Prostate gland (tissue), 2 donors: ENCODE results near the gene KCNMB1.

Experiments
- POLR2A ChIP-seq: fragments of 450-650 bp; IDR thresholded peaks from one replicate; pipeline ENCODE4 v1.6.1; 2016; ENCODE audit warnings: antibody characterized with exemption, mild to moderate bottlenecking
- TF ChIP-seq, protein P1 (sequence below), 4 experiments: fragments of 200-600 bp in 2 of 4; fragments of 450-650 bp in 2 of 4; sonication (generic) in 2 of 4; IDR thresholded peaks; 1 replicate in 3 of 4; 2 replicates in 1 of 4; pipeline ENCODE4 v1.5.1; 2016 to 2019; ENCODE audit warnings: antibody characterized with exemption in 4 of 4, mild to moderate bottlenecking in 2 of 4, moderate library complexity in 2 of 4

DNA sequence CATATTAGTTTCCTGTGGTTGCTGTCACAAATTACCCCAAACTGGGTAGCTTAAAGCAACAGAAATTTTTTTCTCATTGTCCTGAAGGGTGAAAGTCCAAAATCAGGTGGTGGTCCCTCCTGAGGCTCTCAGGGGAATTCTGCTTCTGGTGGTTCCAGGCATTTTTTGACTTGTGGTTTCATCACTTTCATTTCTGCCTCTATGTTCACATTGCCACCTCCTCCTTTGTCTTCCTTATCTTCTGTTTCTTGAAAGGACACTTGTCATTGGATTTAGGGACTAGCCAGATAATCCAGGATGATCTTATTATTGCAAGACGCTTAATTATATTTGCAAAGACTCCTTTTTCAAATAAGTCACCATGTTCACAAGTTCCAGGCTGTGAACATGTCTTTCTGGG lies 43.2 kb downstream of the KCNMB1 start:
- TF ChIP-seq, protein P1, sequence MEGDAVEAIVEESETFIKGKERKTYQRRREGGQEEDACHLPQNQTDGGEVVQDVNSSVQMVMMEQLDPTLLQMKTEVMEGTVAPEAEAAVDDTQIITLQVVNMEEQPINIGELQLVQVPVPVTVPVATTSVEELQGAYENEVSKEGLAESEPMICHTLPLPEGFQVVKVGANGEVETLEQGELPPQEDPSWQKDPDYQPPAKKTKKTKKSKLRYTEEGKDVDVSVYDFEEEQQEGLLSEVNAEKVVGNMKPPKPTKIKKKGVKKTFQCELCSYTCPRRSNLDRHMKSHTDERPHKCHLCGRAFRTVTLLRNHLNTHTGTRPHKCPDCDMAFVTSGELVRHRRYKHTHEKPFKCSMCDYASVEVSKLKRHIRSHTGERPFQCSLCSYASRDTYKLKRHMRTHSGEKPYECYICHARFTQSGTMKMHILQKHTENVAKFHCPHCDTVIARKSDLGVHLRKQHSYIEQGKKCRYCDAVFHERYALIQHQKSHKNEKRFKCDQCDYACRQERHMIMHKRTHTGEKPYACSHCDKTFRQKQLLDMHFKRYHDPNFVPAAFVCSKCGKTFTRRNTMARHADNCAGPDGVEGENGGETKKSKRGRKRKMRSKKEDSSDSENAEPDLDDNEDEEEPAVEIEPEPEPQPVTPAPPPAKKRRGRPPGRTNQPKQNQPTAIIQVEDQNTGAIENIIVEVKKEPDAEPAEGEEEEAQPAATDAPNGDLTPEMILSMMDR (IDR thresholded peaks at IDR 0.05) = no peak
- TF ChIP-seq POLR2A = no peak
